Measurements from ENCODE around the gene E2F2. TPM values are rescaled to one million over a fixed set of nuclear protein-coding genes. Genes with fewer than 3 reads are reported as not detected.

E2F2 gene
- total RNA-seq, 4 donors from 2014 or later = 0.10 to 0.27 (median 0.17) TPM; not detected in 1

DNA sequence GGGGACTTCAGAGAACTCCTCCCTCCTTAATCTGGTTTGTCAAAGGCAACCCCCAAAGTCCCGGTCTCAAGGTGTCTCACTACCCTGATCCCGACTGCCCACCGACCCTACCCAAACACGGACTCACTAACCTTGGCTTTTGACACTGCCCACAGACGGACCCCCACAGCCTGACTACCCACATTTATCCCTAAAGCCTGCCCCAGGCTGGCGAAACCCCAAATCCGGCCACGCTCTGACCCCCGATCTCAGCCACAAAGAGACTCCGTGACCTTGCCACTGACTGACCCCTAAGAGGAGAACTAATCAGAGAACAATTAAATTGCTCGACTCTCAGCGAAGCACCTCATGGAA is 23.1 kb upstream of the E2F2 start:
- intact Hi-C loops (cut with DNase I) = no loop called here
- Histone ChIP-seq H3K4me1 (peaks cover 44 to 50% of the 10 kb centered on the region in 2 donors), H3K36me3 (peaks cover 12 to 23% of the 10 kb centered on the region in 2 donors)

DNA sequence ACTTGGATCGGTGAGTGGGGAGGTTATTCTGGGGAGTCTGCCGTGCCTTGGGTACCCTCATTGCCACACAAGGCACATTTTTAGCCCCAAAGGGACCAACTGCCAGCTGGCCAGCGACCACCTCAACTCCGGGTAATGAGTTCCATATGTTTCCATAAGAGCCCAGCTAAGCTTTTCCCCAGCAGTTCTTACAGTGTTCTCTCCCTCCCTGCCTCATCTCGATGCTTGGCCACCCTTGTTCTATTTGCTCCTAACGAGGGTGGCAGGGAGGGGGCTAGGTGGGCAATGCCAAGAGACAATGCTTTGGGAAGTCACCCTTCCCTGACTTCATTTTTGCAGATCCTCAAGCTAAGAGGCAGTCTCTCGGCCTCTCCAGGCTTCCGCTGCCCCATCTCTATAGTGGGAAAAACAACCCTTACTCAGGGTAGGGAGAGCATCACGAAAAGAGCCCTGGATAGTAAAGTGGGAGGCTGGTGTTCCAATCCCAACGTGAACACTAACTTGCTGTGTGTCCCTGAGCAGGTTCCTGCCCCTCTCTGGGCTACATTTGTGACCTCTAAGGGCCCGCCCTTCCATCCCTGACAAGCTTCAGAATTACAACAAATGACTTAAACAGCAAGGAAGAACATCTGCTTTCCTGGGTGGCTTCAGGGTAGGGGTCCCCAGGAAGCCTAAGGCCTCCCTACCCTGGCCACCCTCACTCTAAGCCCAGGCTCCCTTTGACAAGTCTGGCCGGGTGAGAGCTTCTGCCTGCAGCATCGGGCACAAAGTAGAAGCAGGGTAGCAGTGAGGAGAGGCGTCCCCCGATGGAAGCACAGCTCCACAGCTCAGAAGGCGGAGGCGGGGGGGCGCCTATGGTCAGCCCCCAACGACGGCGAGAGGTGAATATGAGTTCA is 22.4 kb upstream of the E2F2 start:
- 67 to 69% methylated on average over 20 to 21 of the region's 21 CpGs for WGBS, 2 donors
- Histone ChIP-seq H3K36me3 (peaks cover 12 to 17% of the 10 kb centered on the region in 2 donors), H3K4me3 (replicated peaks in 1 of 3) (no peak overlapping the region), H3K9me3 (no peaks in the 10 kb centered on the region), H3K27me3 (no peaks in the 10 kb centered on the region), H3K4me1 (peaks cover 49 to 56% of the 10 kb centered on the region in 2 donors), H3K27ac (peak overlapping the region; percentile 99)
- DNase-seq = no peak
- intact Hi-C loops (cut with DNase I) = no loop called here
- TF ChIP-seq, protein P1, sequence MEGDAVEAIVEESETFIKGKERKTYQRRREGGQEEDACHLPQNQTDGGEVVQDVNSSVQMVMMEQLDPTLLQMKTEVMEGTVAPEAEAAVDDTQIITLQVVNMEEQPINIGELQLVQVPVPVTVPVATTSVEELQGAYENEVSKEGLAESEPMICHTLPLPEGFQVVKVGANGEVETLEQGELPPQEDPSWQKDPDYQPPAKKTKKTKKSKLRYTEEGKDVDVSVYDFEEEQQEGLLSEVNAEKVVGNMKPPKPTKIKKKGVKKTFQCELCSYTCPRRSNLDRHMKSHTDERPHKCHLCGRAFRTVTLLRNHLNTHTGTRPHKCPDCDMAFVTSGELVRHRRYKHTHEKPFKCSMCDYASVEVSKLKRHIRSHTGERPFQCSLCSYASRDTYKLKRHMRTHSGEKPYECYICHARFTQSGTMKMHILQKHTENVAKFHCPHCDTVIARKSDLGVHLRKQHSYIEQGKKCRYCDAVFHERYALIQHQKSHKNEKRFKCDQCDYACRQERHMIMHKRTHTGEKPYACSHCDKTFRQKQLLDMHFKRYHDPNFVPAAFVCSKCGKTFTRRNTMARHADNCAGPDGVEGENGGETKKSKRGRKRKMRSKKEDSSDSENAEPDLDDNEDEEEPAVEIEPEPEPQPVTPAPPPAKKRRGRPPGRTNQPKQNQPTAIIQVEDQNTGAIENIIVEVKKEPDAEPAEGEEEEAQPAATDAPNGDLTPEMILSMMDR (IDR thresholded peaks at IDR 0.05) = no peak
- TF ChIP-seq POLR2A (IDR thresholded peaks at IDR 0.05) = no peak

More for the DNA sequence above, 23.1 kb upstream of the E2F2 start:
- H3K9me3 ChIP-seq = no peaks in the 10 kb centered on the region
- H3K27me3 ChIP-seq = no peaks in the 10 kb centered on the region
- no peak for DNase-seq
- WGBS, 2 donors = 35 to 40% methylated on average over 12 of the region's 12 CpGs
- H3K4me3 ChIP-seq (replicated peaks in 1 of 3) = peak overlapping the region in 1 of 3 donors; percentile 41
- H3K27ac ChIP-seq = peak overlapping the region; percentile 99
- TF ChIP-seq, protein P1 (IDR thresholded peaks at IDR 0.05) = no peak
- TF ChIP-seq POLR2A (IDR thresholded peaks at IDR 0.05) = no peak

DNA sequence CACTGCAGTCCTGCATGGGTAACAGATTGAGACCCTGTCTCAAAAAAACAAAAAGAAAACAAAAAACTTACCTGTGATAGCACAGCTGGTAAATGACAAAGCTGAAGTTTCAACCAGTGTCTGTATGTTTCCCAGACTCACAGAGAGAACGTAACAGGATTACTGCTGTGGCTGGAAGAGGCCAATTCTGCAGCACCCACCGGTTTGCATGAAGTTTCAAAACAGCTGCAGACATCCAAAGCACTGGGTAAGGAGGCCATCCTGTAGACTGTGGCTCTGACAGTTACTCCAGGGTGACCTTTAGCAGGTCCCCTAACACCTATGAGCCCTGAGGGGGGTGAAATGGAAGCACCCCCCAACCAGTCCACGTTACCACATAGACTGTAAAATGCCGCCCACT is 20.8 kb upstream of the E2F2 start:
- Histone ChIP-seq H3K36me3 (peaks cover 0 to under 1% of the 10 kb centered on the region in 2 donors), H3K4me1 (peaks cover 53 to 71% of the 10 kb centered on the region in 2 donors), H3K4me3 (replicated peaks in 1 of 3) (no peak overlapping the region), H3K27me3 (no peaks in the 10 kb centered on the region), H3K9me3 (no peaks in the 10 kb centered on the region), H3K27ac (peak overlapping the region; percentile 24 to 99 (median 86))
- WGBS, 2 donors = 80 to 88% methylated on average over 4 of the region's 4 CpGs
- intact Hi-C loops (cut with DNase I) = no loop called here
- TF ChIP-seq, protein P1 (IDR thresholded peaks at IDR 0.05) = no peak
- no peak for TF ChIP-seq POLR2A (IDR thresholded peaks at IDR 0.05)
- DNase-seq = no peak

DNA sequence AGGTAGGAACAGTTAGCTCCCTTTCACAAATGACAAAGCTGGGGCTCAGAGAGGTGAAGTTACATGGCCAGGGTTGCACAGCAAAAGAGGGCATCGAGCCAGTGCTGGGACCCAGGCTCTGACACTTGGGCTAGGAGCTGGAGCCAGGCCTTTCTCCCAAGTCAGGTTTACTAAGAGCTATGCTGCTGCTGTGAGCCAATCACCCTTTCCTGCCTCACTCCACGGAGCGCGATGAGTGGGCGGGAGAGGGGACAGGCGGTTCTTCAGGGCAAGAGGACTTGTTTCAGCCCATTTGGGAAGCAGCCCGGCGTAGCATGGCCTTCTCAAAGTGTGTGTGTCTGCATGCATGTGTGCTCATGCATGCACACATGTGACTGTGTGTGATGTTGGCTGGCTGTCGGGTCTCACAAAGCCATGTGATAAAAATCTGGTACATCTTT is 17.7 kb upstream of the E2F2 start:
- Histone ChIP-seq H3K27me3 (no peaks in the 10 kb centered on the region), H3K27ac (peak overlapping the region; percentile 86 to 99 (median 88)), H3K9me3 (no peaks in the 10 kb centered on the region), H3K4me1 (peaks cover 30 to 58% of the 10 kb centered on the region in 2 donors), H3K4me3 (replicated peaks in 1 of 3) (no peak overlapping the region), H3K36me3 (no peaks in the 10 kb centered on the region)
- intact Hi-C loops (cut with DNase I) = no loop called here
- TF ChIP-seq POLR2A (IDR thresholded peaks at IDR 0.05) = peak in 1 of 2 donors; percentile 64
- TF ChIP-seq, protein P1 (IDR thresholded peaks at IDR 0.05) = no peak
- 4 to 17% methylated on average over 8 to 9 of the region's 9 CpGs for WGBS, 2 donors
- peak; percentile 99 for DNase-seq

All from thyroid gland (tissue), 4 donors.